GM19468 (cell line): Measurements from ENCODE around the gene CCDC106.

Experiments used
- ATAC-seq: cut with Tn5 transposase; IDR thresholded peaks from one replicate; pipeline ENCODE4 v1.9.1; 2021; ENCODE audit warnings: mild to moderate bottlenecking, moderate library complexity, moderate number of reproducible peaks; ENCODE audit not compliant: unreplicated experiment; ENCODE audit errors: extremely low read depth

CCDC106 gene

GRCh38 chr19:55666343-55667005, 18.5 kb downstream of the CCDC106 start:
- ATAC-seq, result no peak

- no peak for ATAC-seq
Measured at GRCh38 chr19:55667006-55667381, 19.0 kb downstream of the CCDC106 start.

- ATAC-seq, result no peak
Measured at GRCh38 chr19:55667511-55667910, 19.5 kb downstream of the CCDC106 start.

- no peak for ATAC-seq
Measured at GRCh38 chr19:55667958-55668357, 19.9 kb downstream of the CCDC106 start.

GRCh38 chr19:55668603-55669348, 20.8 kb downstream of the CCDC106 start:
- no peak for ATAC-seq

GRCh38 chr19:55669418-55670279, 21.6 kb downstream of the CCDC106 start:
- ATAC-seq, result no peak

GRCh38 chr19:55670280-55671053, 22.5 kb downstream of the CCDC106 start:
- ATAC-seq, result no peak

- no peak for ATAC-seq
Measured at GRCh38 chr19:55671054-55671378, 23.0 kb downstream of the CCDC106 start.

- ATAC-seq, result no peak
Measured at GRCh38 chr19:55672418-55672817, 24.4 kb downstream of the CCDC106 start.

GRCh38 chr19:55673465-55673864, 25.5 kb downstream of the CCDC106 start:
- ATAC-seq, result no peak

- ATAC-seq, result no peak
Measured at GRCh38 chr19:55673889-55674288, 25.9 kb downstream of the CCDC106 start.

GRCh38 chr19:55674459-55674840, 26.4 kb downstream of the CCDC106 start:
- ATAC-seq, result no peak

- ATAC-seq, result peak; percentile 31
Measured at GRCh38 chr19:55674841-55675660, 27.0 kb downstream of the CCDC106 start, which contains the start of gene EPN1. Gene EPN1, plus strand, starts transcription at chr19:55675226. Its CDS starts 3,402 bp downstream, at chr19:55678628.

GRCh38 chr19:55675661-55676354, 27.8 kb downstream of the CCDC106 start:
- no peak for ATAC-seq

- ATAC-seq, result no peak
Measured at GRCh38 chr19:55676383-55676782, 28.4 kb downstream of the CCDC106 start.

- no peak for ATAC-seq
Measured at GRCh38 chr19:55676889-55677505, 29.0 kb downstream of the CCDC106 start.

GRCh38 chr19:55677572-55678028, 29.6 kb downstream of the CCDC106 start:
- no peak for ATAC-seq

GRCh38 chr19:55678121-55678671, 30.2 kb downstream of the CCDC106 start:
- peak; percentile 61 for ATAC-seq
